SK-N-SH (cell line): ENCODE data around the gene ZNF462.
A peak's percentile ranks its signal among the peaks of the same experiment; 100 is the strongest.

ENCODE experiments used
- CTCF ChIP-seq: fragments of 200-600 bp; sonication (generic); IDR thresholded peaks from 2 replicates; pipeline ENCODE4 v1.6.1; 2017; ENCODE audit warnings: antibody characterized with exemption, mild to moderate bottlenecking, moderate library complexity
- ELF1 ChIP-seq: IDR thresholded peaks from 2 replicates; pipeline ENCODE4 v1.4.0; 2012
- EP300 ChIP-seq, 2 experiments: IDR thresholded peaks; 2 replicates each; pipeline versions ENCODE4 v1.4.0 to v1.6.1; 2012; ENCODE audit warnings: borderline replicate concordance in 1 of 2, low read depth in 1 of 2, low read length in 1 of 2
- FOXJ3 ChIP-seq: sonication (generic); formaldehyde crosslinking; IDR thresholded peaks from 2 replicates; pipeline ENCODE4 v1.5.1; 2020; ENCODE audit warnings: mild to moderate bottlenecking, missing genetic modification reagents
- GABPA ChIP-seq: IDR thresholded peaks from 2 replicates; pipeline ENCODE4 v1.4.0; 2012; ENCODE audit warnings: low read depth, mild to moderate bottlenecking
- POLR2AphosphoS5 ChIP-seq: IDR thresholded peaks from 2 replicates; pipeline ENCODE4 v1.6.1; 2012; ENCODE audit warnings: low read depth, low read length
- RXRA ChIP-seq: IDR thresholded peaks from 2 replicates; pipeline ENCODE4 v1.4.0; 2012; ENCODE audit warnings: low read depth, mild to moderate bottlenecking, borderline replicate concordance
- SIN3A ChIP-seq: IDR thresholded peaks from 2 replicates; pipeline ENCODE4 v1.6.1; 2012; ENCODE audit warnings: low read depth, mild to moderate bottlenecking, low read length, moderate library complexity, borderline replicate concordance
- TAF1 ChIP-seq: IDR thresholded peaks from 2 replicates; pipeline ENCODE4 v1.6.1; 2012; ENCODE audit warnings: low read depth, mild to moderate bottlenecking, low read length, moderate library complexity, borderline replicate concordance
- TF ChIP-seq, protein P1 (sequence below): IDR thresholded peaks from 2 replicates; pipeline ENCODE4 v1.4.0; 2012; ENCODE audit warnings: low read depth
- TF ChIP-seq, protein P2 (sequence below): IDR thresholded peaks from 2 replicates; pipeline ENCODE4 v1.4.0; 2012; ENCODE audit warnings: low read depth, borderline replicate concordance

- TF ChIP-seq GABPA (no peak), FOXJ3 (no peak), POLR2AphosphoS5 (no peak), ELF1 (no peak), EP300 (IDR thresholded peaks at IDR 0.05; ENCODE audit: borderline replicate concordance in 1 of 2, low read depth in 1 of 2, low read length in 1 of 2) (no peak), CTCF (no peak), SIN3A (no peak), RXRA (peak; percentile 54), TAF1 (no peak)
- TF ChIP-seq, protein P1, sequence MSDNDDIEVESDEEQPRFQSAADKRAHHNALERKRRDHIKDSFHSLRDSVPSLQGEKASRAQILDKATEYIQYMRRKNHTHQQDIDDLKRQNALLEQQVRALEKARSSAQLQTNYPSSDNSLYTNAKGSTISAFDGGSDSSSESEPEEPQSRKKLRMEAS, result no peak
- TF ChIP-seq, protein P2, sequence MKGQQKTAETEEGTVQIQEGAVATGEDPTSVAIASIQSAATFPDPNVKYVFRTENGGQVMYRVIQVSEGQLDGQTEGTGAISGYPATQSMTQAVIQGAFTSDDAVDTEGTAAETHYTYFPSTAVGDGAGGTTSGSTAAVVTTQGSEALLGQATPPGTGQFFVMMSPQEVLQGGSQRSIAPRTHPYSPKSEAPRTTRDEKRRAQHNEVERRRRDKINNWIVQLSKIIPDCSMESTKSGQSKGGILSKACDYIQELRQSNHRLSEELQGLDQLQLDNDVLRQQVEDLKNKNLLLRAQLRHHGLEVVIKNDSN, result no peak
Observed at GRCh38 chr9:106953174-106953573, 90.2 kb downstream of the ZNF462 start.
